ENCODE measurements around the gene FAM229B.
"Not testable (repeated sequence)": the region's sequence is repeated elsewhere in the genome, so short reads cannot be mapped to it uniquely, and the experiment has no call there.

The FAM229B gene

GRCh38 chr6:112087136-112087911 lies at the start of gene FAM229B, which contains the start of gene TUBE1:
TSS of gene FAM229B (plus strand) at chr6:112087591. CDS start at chr6:112099284, 11,693 bp downstream.
TSS of gene TUBE1 (minus strand) at chr6:112087482. CDS start at chr6:112087434, 48 bp downstream.
- peak; percentile 91 for DNase-seq

GRCh38 chr6:112037783-112038216 lies 49.6 kb upstream of the FAM229B start:
- peak; percentile 38 for DNase-seq

GRCh38 chr6:112038268-112038667 lies 49.1 kb upstream of the FAM229B start:
- no peak for DNase-seq

GRCh38 chr6:112038756-112039430 lies 48.5 kb upstream of the FAM229B start:
- DNase-seq = no peak

GRCh38 chr6:112039431-112039770 lies 48.0 kb upstream of the FAM229B start:
- no peak for DNase-seq

GRCh38 chr6:112040956-112041355 lies 46.4 kb upstream of the FAM229B start:
- no peak for DNase-seq

- no peak for DNase-seq
These were observed 45.9 kb upstream of the FAM229B start for GRCh38 chr6:112041535-112041934.

GRCh38 chr6:112043032-112044007 lies 44.1 kb upstream of the FAM229B start:
- peak; percentile 93 for DNase-seq

GRCh38 chr6:112044196-112044595 lies 43.2 kb upstream of the FAM229B start:
- DNase-seq = no peak

GRCh38 chr6:112044856-112045255 lies 42.5 kb upstream of the FAM229B start:
- no peak for DNase-seq

- not testable (repeated sequence) for DNase-seq
These were observed 39.9 kb upstream of the FAM229B start for GRCh38 chr6:112047523-112047922.

GRCh38 chr6:112049026-112049799 lies 38.2 kb upstream of the FAM229B start:
- DNase-seq = no peak

- DNase-seq = no peak
These were observed 37.4 kb upstream of the FAM229B start for GRCh38 chr6:112049996-112050395.

- DNase-seq = no peak
These were observed 37.0 kb upstream of the FAM229B start for GRCh38 chr6:112050429-112050828.

GRCh38 chr6:112051251-112051740 lies 36.1 kb upstream of the FAM229B start:
- DNase-seq = not testable (repeated sequence)

GRCh38 chr6:112054001-112054400 lies 33.4 kb upstream of the FAM229B start, which contains the start of gene CCN6:
TSS of gene CCN6 (plus strand) at chr6:112054104. CDS start at chr6:112054358, 254 bp downstream.
- DNase-seq = no peak

- DNase-seq = no peak
These were observed 32.7 kb upstream of the FAM229B start for GRCh38 chr6:112054555-112055190.

- DNase-seq = no peak
These were observed 29.0 kb upstream of the FAM229B start for GRCh38 chr6:112058243-112059032.

- DNase-seq = no peak
These were observed 25.8 kb upstream of the FAM229B start for GRCh38 chr6:112061605-112062004.

- DNase-seq = no peak
These were observed 24.4 kb upstream of the FAM229B start for GRCh38 chr6:112062966-112063365.
